ENCODE data around the gene BTK.

BTK gene

GRCh38 chrX:101385795-101386541, at the start of gene BTK:
BTK (minus strand) TSS chrX:101386191; CDS start chrX:101375284, 10,907 bp downstream.
- peak in 3 of 14 donors; percentile 0 to 9 (median 1) for DNase-seq

GRCh38 chrX:101430457-101431078, 44.6 kb upstream of the BTK start:
- DNase-seq = no peak

- DNase-seq = no peak
Measured at GRCh38 chrX:101429934-101430333, 43.9 kb upstream of the BTK start.

- no peak for DNase-seq
Measured at GRCh38 chrX:101427954-101428353, 42.0 kb upstream of the BTK start.

- DNase-seq = no peak
Measured at GRCh38 chrX:101419489-101419888, 33.5 kb upstream of the BTK start.

GRCh38 chrX:101417981-101418841, 32.2 kb upstream of the BTK start:
- DNase-seq = peak in 13 of 14 donors; percentile 9 to 75 (median 49)

- no peak for DNase-seq
Measured at GRCh38 chrX:101417190-101417589, 31.2 kb upstream of the BTK start.

GRCh38 chrX:101416691-101417090, 30.7 kb upstream of the BTK start:
- no peak for DNase-seq

GRCh38 chrX:101415180-101416145, 29.5 kb upstream of the BTK start:
- peak in 8 of 14 donors; percentile 2 to 39 (median 20) for DNase-seq

GRCh38 chrX:101411984-101412383, 26.0 kb upstream of the BTK start:
- no peak for DNase-seq

- DNase-seq = no peak
Measured at GRCh38 chrX:101410461-101410860, 24.5 kb upstream of the BTK start.

GRCh38 chrX:101409043-101409442, 23.1 kb upstream of the BTK start:
- no peak for DNase-seq

GRCh38 chrX:101408532-101408841, 22.5 kb upstream of the BTK start:
- no peak for DNase-seq

- DNase-seq = peak; percentile 29 to 94 (median 82)
Measured at GRCh38 chrX:101407748-101408531, 21.9 kb upstream of the BTK start, which contains the start of the genes GLA and HNRNPH2. GLA (minus strand) TSS chrX:101407925; CDS start chrX:101407903, 22 bp downstream. HNRNPH2 (plus strand) TSS chrX:101408222; CDS start chrX:101411989, 3,767 bp downstream.

- no peak for DNase-seq
Measured at GRCh38 chrX:101407167-101407747, 21.3 kb upstream of the BTK start.

GRCh38 chrX:101399825-101400224, 13.8 kb upstream of the BTK start:
- DNase-seq = no peak

- no peak for DNase-seq
Measured at GRCh38 chrX:101398694-101399093, 12.7 kb upstream of the BTK start.

GRCh38 chrX:101397779-101398178, 11.8 kb upstream of the BTK start:
- DNase-seq = no peak

- no peak for DNase-seq
Measured at GRCh38 chrX:101395789-101396188, 9.8 kb upstream of the BTK start.

- no peak for DNase-seq
Measured at GRCh38 chrX:101394372-101394771, 8.4 kb upstream of the BTK start.
